Lower lobe of right lung (tissue), 2 donors: ENCODE data around the gene GALNS. TPM values are rescaled to one million over a fixed set of nuclear protein-coding genes. Genes with fewer than 3 reads are reported as not detected.
A peak's percentile ranks its signal among the peaks of the same experiment; 100 is the strongest.
"Not testable (repeated sequence)": the region's sequence is repeated elsewhere in the genome, so short reads cannot be mapped to it uniquely, and the experiment has no call there.

Experiments used
- ATAC-seq, 2 donors: fragments of 200-7000 bp; cut with Tn5 transposase; one replicate each; pipeline ENCODE4 v1.9.1; 2020 to 2022; ENCODE audit warnings: mild to moderate bottlenecking in 2 of 2, moderate library complexity in 2 of 2
- DNase-seq: peaks from one replicate; pipeline ENCODE4 v3.0.0-alpha.2; 2020
- H3K27ac ChIP-seq: fragments of 200-600 bp; one replicate; pipeline ENCODE4 v1.8.0; 2022
- H3K27me3 ChIP-seq: fragments of 200-600 bp; one replicate; pipeline ENCODE4 v1.8.0; 2022; ENCODE audit warnings: low read depth
- H3K36me3 ChIP-seq: fragments of 200-600 bp; one replicate; pipeline ENCODE4 v1.8.0; 2022; ENCODE audit warnings: mild to moderate bottlenecking
- H3K4me1 ChIP-seq: fragments of 200-600 bp; one replicate; pipeline ENCODE4 v1.8.0; 2022
- H3K4me3 ChIP-seq: fragments of 200-600 bp; one replicate; pipeline ENCODE4 v1.8.0; 2022; ENCODE audit warnings: mild to moderate bottlenecking
- H3K9me3 ChIP-seq: fragments of 200-600 bp; one replicate; pipeline ENCODE4 v1.8.0; 2022
- CTCF ChIP-seq: fragments of 200-600 bp; IDR thresholded peaks from one replicate; pipeline ENCODE4 v1.8.0; 2022; ENCODE audit warnings: antibody characterized with exemption, mild to moderate bottlenecking
- intact Hi-C: fragments of 100-400 bp; cut with DNase I; formaldehyde crosslinking; loops from one replicate; pipeline ENCODE4 v1.11.0; 2022
- total RNA-seq: library from RNA; stranded (reverse); fragmentation: NEBNext Ultra II Directional; extraction: Animal tissue kit (Norgen Biotek cat#: 25700); gene quantifications from one replicate; pipeline ENCODE4 v1.2.1, GENCODE V29; 2021
- donor health status: DM: no; HTN: yes; CAD: no; lungs with severe emphysema.

Gene GALNS
- total RNA-seq, 1 donor from 2014 or later = 48.5 TPM

GRCh38 chr16:88775825-88776224, 80.9 kb downstream of the GALNS start:
- ATAC-seq = no peak
- TF ChIP-seq CTCF = no peak
- no peak overlapping the region for H3K27ac ChIP-seq
- H3K4me3 ChIP-seq = no peak overlapping the region
- no peaks in the 10 kb centered on the region for H3K27me3 ChIP-seq
- peaks cover 7% of the 10 kb centered on the region for H3K36me3 ChIP-seq
- peaks cover 75% of the 10 kb centered on the region for H3K4me1 ChIP-seq
- H3K9me3 ChIP-seq = no peaks in the 10 kb centered on the region
- intact Hi-C loops = no loop called here
- DNase-seq = peak; percentile 42

- no peak for DNase-seq
- ATAC-seq = no peak
- peaks cover 7% of the 10 kb centered on the region for H3K36me3 ChIP-seq
- no peak for TF ChIP-seq CTCF
- no peak overlapping the region for H3K4me3 ChIP-seq
- H3K4me1 ChIP-seq = peaks cover 75% of the 10 kb centered on the region
- H3K27ac ChIP-seq = peak overlapping the region; percentile 2
- H3K27me3 ChIP-seq = no peaks in the 10 kb centered on the region
- intact Hi-C loops = no loop called here
- no peaks in the 10 kb centered on the region for H3K9me3 ChIP-seq
These were observed 82.0 kb downstream of the GALNS start for GRCh38 chr16:88774544-88775393.

GRCh38 chr16:88773812-88774291, 82.9 kb downstream of the GALNS start:
- Histone ChIP-seq H3K4me3 (peak overlapping the region; percentile 21), H3K4me1 (peaks cover 75% of the 10 kb centered on the region), H3K36me3 (peaks cover 7% of the 10 kb centered on the region), H3K9me3 (no peaks in the 10 kb centered on the region), H3K27me3 (no peaks in the 10 kb centered on the region), H3K27ac (peak overlapping the region; percentile 31)
- intact Hi-C loops = no loop called here
- ATAC-seq (peak; percentile 20 to 58), DNase-seq (peak; percentile 90)
- TF ChIP-seq CTCF = no peak

- intact Hi-C loops = no loop called here
- Histone ChIP-seq H3K36me3 (peaks cover 7% of the 10 kb centered on the region), H3K9me3 (no peaks in the 10 kb centered on the region), H3K4me3 (peak overlapping the region; percentile 21), H3K27me3 (no peaks in the 10 kb centered on the region), H3K27ac (peak overlapping the region; percentile 56), H3K4me1 (peaks cover 75% of the 10 kb centered on the region)
- TF ChIP-seq CTCF = no peak
- peak; percentile 47 for DNase-seq
- ATAC-seq = peak; percentile 1 to 6
These were observed 83.6 kb downstream of the GALNS start for GRCh38 chr16:88772871-88773811.

GRCh38 chr16:88771781-88772180, 85.0 kb downstream of the GALNS start:
- H3K9me3 ChIP-seq, H3K27me3 ChIP-seq, H3K4me3 ChIP-seq, ATAC-seq, H3K27ac ChIP-seq, intact Hi-C loops, H3K36me3 ChIP-seq, DNase-seq: not testable (repeated sequence)
- H3K4me1 ChIP-seq = peaks cover 87% of the 10 kb centered on the region
